HepG2 (cell line): ENCODE data around the gene SEC24A.
"Not testable (repeated sequence)": the region's sequence is repeated elsewhere in the genome, so short reads cannot be mapped to it uniquely, and the experiment has no call there.

ENCODE experiments used
- CTCF ChIP-seq: sonication (generic); formaldehyde crosslinking; IDR thresholded peaks from 2 replicates; pipeline ENCODE4 v1.5.0; 2020; ENCODE audit warnings: mild to moderate bottlenecking, missing genetic modification reagents, moderate library complexity
- POLR2AphosphoS5 ChIP-seq: IDR thresholded peaks from 2 replicates; pipeline ENCODE4 v1.6.1; 2012; ENCODE audit warnings: low read depth, low read length
- RFX5 ChIP-seq: IDR thresholded peaks from 2 replicates; pipeline ENCODE4 v1.6.1; 2011; ENCODE audit warnings: low read depth, low read length, improper control_type of control experiment
- TARDBP ChIP-seq: sonication (generic); formaldehyde crosslinking; IDR thresholded peaks from 2 replicates; pipeline ENCODE4 v1.8.0; 2022; ENCODE audit warnings: mild to moderate bottlenecking, missing genetic modification reagents
- ZNF234 ChIP-seq: sonication (generic); formaldehyde crosslinking; conservative IDR thresholded peaks from 2 replicates; pipeline ENCODE4 v1.5.1; 2020; ENCODE audit warnings: mild to moderate bottlenecking, missing genetic modification reagents

GRCh38 chr5:134635366-134635765, 13.2 kb upstream of the SEC24A start:
- not testable (repeated sequence) for TF ChIP-seq RFX5; CTCF (CRISPR knock-in tag); ZNF234 (CRISPR knock-in tag); POLR2AphosphoS5; TARDBP (CRISPR knock-in tag)
